Prostate gland (tissue), 2 donors: ENCODE measurements around the gene TSC22D1.

Experiments used
- CTCF ChIP-seq, 4 experiments: fragments of 200-600 bp in 2 of 4; fragments of 450-650 bp in 2 of 4; sonication (generic) in 2 of 4; IDR thresholded peaks; 1 replicate in 3 of 4; 2 replicates in 1 of 4; pipeline ENCODE4 v1.5.1; 2016 to 2019; ENCODE audit warnings: antibody characterized with exemption in 4 of 4, mild to moderate bottlenecking in 2 of 4, moderate library complexity in 2 of 4
- POLR2A ChIP-seq: fragments of 450-650 bp; IDR thresholded peaks from one replicate; pipeline ENCODE4 v1.6.1; 2016; ENCODE audit warnings: antibody characterized with exemption, mild to moderate bottlenecking

GRCh38 chr13:44439452-44440024 lies 136.6 kb downstream of the TSC22D1 start:
- no peak for TF ChIP-seq CTCF (IDR thresholded peaks at IDR 0.05)
- no peak for TF ChIP-seq POLR2A
